Activated T-helper 9 cell treated with anti-CD3 and anti-CD28 coated beads, Interleukin-2, amount 50 U/mL, for 16 hours (primary cell): Measurements from ENCODE around the gene GARIN5A.
"Not testable (repeated sequence)": the region's sequence is repeated elsewhere in the genome, so short reads cannot be mapped to it uniquely, and the experiment has no call there.

ENCODE experiments used
- DNase-seq: peaks from one replicate; pipeline ENCODE4 v3.0.0-alpha.2; 2020; ENCODE audit warnings: low read depth

Gene GARIN5A

GRCh38 chr19:50488389-50489194 lies 11.9 kb upstream of the GARIN5A start:
- DNase-seq: no peak

- DNase-seq: peak; percentile 34
Measured at GRCh38 chr19:50486823-50487515, 10.3 kb upstream of the GARIN5A start.

- DNase-seq: no peak
Measured at GRCh38 chr19:50485284-50485955, 8.8 kb upstream of the GARIN5A start.

- DNase-seq: no peak
Measured at GRCh38 chr19:50482916-50483315, 6.3 kb upstream of the GARIN5A start.

- no peak for DNase-seq
Measured at GRCh38 chr19:50482271-50482855, 5.7 kb upstream of the GARIN5A start.

GRCh38 chr19:50481351-50482149 lies 4.9 kb upstream of the GARIN5A start:
- no peak for DNase-seq

GRCh38 chr19:50480281-50481111 lies 3.8 kb upstream of the GARIN5A start:
- no peak for DNase-seq

GRCh38 chr19:50479761-50480251 lies 3.2 kb upstream of the GARIN5A start:
- no peak for DNase-seq

- no peak for DNase-seq
Measured at GRCh38 chr19:50478901-50479715, 2.5 kb upstream of the GARIN5A start.

GRCh38 chr19:50477751-50478515 lies 1.3 kb upstream of the GARIN5A start:
- DNase-seq: no peak

GRCh38 chr19:50476907-50477238 lies 225 bp upstream of the GARIN5A start:
- DNase-seq: no peak

GRCh38 chr19:50475736-50476223 lies 868 bp downstream of the GARIN5A start:
- no peak for DNase-seq

GRCh38 chr19:50475101-50475568 lies 1.5 kb downstream of the GARIN5A start:
- DNase-seq: no peak

- DNase-seq: not testable (repeated sequence)
Measured at GRCh38 chr19:50473336-50473735, 3.3 kb downstream of the GARIN5A start.

GRCh38 chr19:50468818-50469217 lies 7.8 kb downstream of the GARIN5A start:
- DNase-seq: no peak

- no peak for DNase-seq
Measured at GRCh38 chr19:50467566-50467965, 9.1 kb downstream of the GARIN5A start.

GRCh38 chr19:50466706-50467039 lies 10.0 kb downstream of the GARIN5A start:
- DNase-seq: no peak

- no peak for DNase-seq
Measured at GRCh38 chr19:50465986-50466705, 10.5 kb downstream of the GARIN5A start.
